H9 (cell line): ENCODE measurements around the gene HOXD11. TPM values are rescaled to one million over a fixed set of nuclear protein-coding genes. Genes with fewer than 3 reads are reported as not detected.

Experiments
- DNase-seq: peaks from one replicate; pipeline ENCODE4 v3.0.0-alpha.2; 2017
- H2AFZ ChIP-seq: one replicate; pipeline ENCODE4 v1.6.1; 2013; ENCODE audit warnings: mild to moderate bottlenecking, low read length, control low read depth, moderate library complexity
- H2AK5ac ChIP-seq: 2 replicates; pipeline ENCODE4 v1.6.1; 2013; ENCODE audit warnings: low read length, control low read depth, mixed read lengths; ENCODE audit not compliant: insufficient read length
- H2BK120ac ChIP-seq: one replicate; pipeline ENCODE4 v1.6.1; 2013; ENCODE audit warnings: low read depth, mild to moderate bottlenecking, low read length, control low read depth, inconsistent platforms; ENCODE audit not compliant: poor library complexity, severe bottlenecking
- H2BK12ac ChIP-seq: 2 replicates; pipeline ENCODE4 v1.6.1; 2013; ENCODE audit warnings: low read length, control low read depth, mixed read lengths, low read depth; ENCODE audit not compliant: insufficient read length
- H2BK15ac ChIP-seq: 2 replicates; pipeline ENCODE4 v1.6.1; 2013; ENCODE audit warnings: low read depth, low read length, control low read depth
- H2BK20ac ChIP-seq: one replicate; pipeline ENCODE4 v1.6.1; 2013; ENCODE audit warnings: low read depth, mild to moderate bottlenecking, low read length, control low read depth, inconsistent platforms; ENCODE audit not compliant: poor library complexity, severe bottlenecking
- H2BK5ac ChIP-seq: 2 replicates; pipeline ENCODE4 v1.6.1; 2013; ENCODE audit warnings: low read length, control low read depth, mixed read lengths; ENCODE audit not compliant: insufficient read length
- H3K14ac ChIP-seq: 2 replicates; pipeline ENCODE4 v1.6.1; 2013; ENCODE audit warnings: low read length, control low read depth; ENCODE audit not compliant: insufficient read depth
- H3K18ac ChIP-seq: 2 replicates; pipeline ENCODE4 v1.6.1; 2013; ENCODE audit warnings: low read depth, mild to moderate bottlenecking, mixed read lengths, low read length, control low read depth; ENCODE audit not compliant: insufficient read length
- H3K23ac ChIP-seq: 2 replicates; pipeline ENCODE4 v1.6.1; 2013; ENCODE audit warnings: low read length, control low read depth, mixed read lengths, low read depth; ENCODE audit not compliant: insufficient read length
- H3K23me2 ChIP-seq: 2 replicates; pipeline ENCODE4 v1.6.1; 2013; ENCODE audit warnings: low read depth, mild to moderate bottlenecking, mixed read lengths, low read length, control low read depth; ENCODE audit not compliant: insufficient read length, poor library complexity, severe bottlenecking
- H3K27ac ChIP-seq: 2 replicates; pipeline ENCODE4 v1.5.1; 2013; ENCODE audit warnings: low read length, control low read depth, mixed read lengths, low read depth; ENCODE audit not compliant: insufficient read length
- H3K27me3 ChIP-seq: 2 replicates; pipeline ENCODE4 v1.6.1; 2013; ENCODE audit warnings: low read length, control low read depth, inconsistent platforms; ENCODE audit not compliant: insufficient read depth
- H3K4ac ChIP-seq: 2 replicates; pipeline ENCODE4 v1.6.1; 2013; ENCODE audit warnings: low read depth, mild to moderate bottlenecking, control low read depth, inconsistent platforms, low read length, moderate library complexity
- H3K4me1 ChIP-seq: 2 replicates; pipeline ENCODE4 v1.6.1; 2013; ENCODE audit warnings: low read length, control low read depth, inconsistent platforms; ENCODE audit not compliant: insufficient read depth
- H3K4me2 ChIP-seq: 2 replicates; pipeline ENCODE4 v1.6.1; 2013; ENCODE audit warnings: low read length, control low read depth, mixed read lengths; ENCODE audit not compliant: insufficient read length, insufficient read depth
- H3K56ac ChIP-seq: 2 replicates; pipeline ENCODE4 v1.6.1; 2013; ENCODE audit warnings: low read depth, mild to moderate bottlenecking, mixed read lengths, low read length, control low read depth; ENCODE audit not compliant: insufficient read length
- H3K79me1 ChIP-seq: 2 replicates; pipeline ENCODE4 v1.6.1; 2013; ENCODE audit warnings: low read depth, mild to moderate bottlenecking, moderate library complexity, low read length, control low read depth, inconsistent platforms; ENCODE audit not compliant: insufficient read depth, poor library complexity, severe bottlenecking
- H3K79me2 ChIP-seq: 2 replicates; pipeline ENCODE4 v1.6.1; 2013; ENCODE audit warnings: low read length, control low read depth, inconsistent platforms; ENCODE audit not compliant: insufficient read depth
- H3K9ac ChIP-seq: 2 replicates; pipeline ENCODE4 v1.6.1; 2013; ENCODE audit warnings: low read length, control low read depth, mixed read lengths; ENCODE audit not compliant: insufficient read length; ENCODE audit errors: extremely low read depth
- H3K9me3 ChIP-seq: one replicate; pipeline ENCODE4 v1.6.1; 2013; ENCODE audit warnings: low read depth, low read length, inconsistent platforms; ENCODE audit not compliant: control insufficient read depth
- H3T11ph ChIP-seq: one replicate; pipeline ENCODE4 v1.6.1; 2013; ENCODE audit warnings: mild to moderate bottlenecking, low read length, control low read depth, inconsistent platforms
- H4K20me1 ChIP-seq: one replicate; pipeline ENCODE4 v1.6.1; 2013; ENCODE audit not compliant: control insufficient read depth, insufficient read length, insufficient read depth
- H4K5ac ChIP-seq: 2 replicates; pipeline ENCODE4 v1.6.1; 2013; ENCODE audit warnings: low read depth, mild to moderate bottlenecking, mixed read lengths, low read length, control low read depth; ENCODE audit not compliant: insufficient read length
- H4K8ac ChIP-seq: replicated peaks from 2 replicates; pipeline ENCODE4 v1.6.1; 2013; ENCODE audit warnings: low read length, control low read depth, mixed read lengths, low read depth; ENCODE audit not compliant: insufficient read length
- H4K91ac ChIP-seq: 2 replicates; pipeline ENCODE4 v1.6.1; 2013; ENCODE audit warnings: low read depth, mild to moderate bottlenecking, moderate library complexity, mixed read lengths, low read length, control low read depth; ENCODE audit not compliant: insufficient read length
- H3K27ac Mint-ChIP-seq, 3 experiments: 2 replicates in 2 of 3; 3 replicates in 1 of 3; pipeline ENCODE4 v1.8.0; 2020 to 2021; ENCODE audit warnings: mixed read lengths in 3 of 3, mild to moderate bottlenecking in 1 of 3, moderate library complexity in 1 of 3
- H3K27me3 Mint-ChIP-seq: 2 replicates; pipeline ENCODE4 v1.8.0; 2021; ENCODE audit warnings: low read depth, mild to moderate bottlenecking, moderate library complexity, mixed read lengths
- H3K36me3 Mint-ChIP-seq, 3 experiments: 2 replicates in 2 of 3; 3 replicates in 1 of 3; pipeline ENCODE4 v1.8.0; 2020 to 2021; ENCODE audit warnings: low read depth in 3 of 3, mixed read lengths in 3 of 3; ENCODE audit not compliant: insufficient read depth in 1 of 3
- H3K4me1 Mint-ChIP-seq, 2 experiments: 2 replicates each; pipeline ENCODE4 v1.8.0; 2020; ENCODE audit warnings: mixed read lengths in 2 of 2
- H3K4me3 Mint-ChIP-seq, 2 experiments: 2 replicates in 1 of 2; 3 replicates in 1 of 2; pipeline ENCODE4 v1.8.0; 2020 to 2021; ENCODE audit warnings: mild to moderate bottlenecking in 2 of 2, mixed read lengths in 2 of 2, moderate library complexity in 1 of 2
- H3K9me3 Mint-ChIP-seq, 2 experiments: 2 replicates in 1 of 2; 3 replicates in 1 of 2; pipeline ENCODE4 v1.8.0; 2020; ENCODE audit warnings: mild to moderate bottlenecking in 2 of 2, mixed read lengths in 2 of 2, moderate library complexity in 1 of 2
- CTCF ChIP-seq: fragments of 200-600 bp; sonication (generic); conservative IDR thresholded peaks from 3 replicates; pipeline ENCODE4 v1.8.0; 2021; ENCODE audit warnings: antibody characterized with exemption, mild to moderate bottlenecking
- WGBS: extraction: QIAGEN DNeasy Blood & Tissue Kit; methylation state at CpG from one replicate; pipeline ENCODE4 v1.1.7; 2013; ENCODE audit warnings: missing lambda C conversion rate, low lambda C conversion rate, mixed read lengths; ENCODE audit not compliant: insufficient read length; ENCODE audit errors: extremely low coverage; 5-methylcytosine and 5-hydroxymethylcytosine counted together
- total RNA-seq: library from RNA; stranded (reverse); gene quantifications from 2 replicates; pipeline ENCODE4 v1.2.1, GENCODE V29; 2021

Gene HOXD11
- total RNA-seq, 1 experiment from 2014 or later = not detected

DNA sequence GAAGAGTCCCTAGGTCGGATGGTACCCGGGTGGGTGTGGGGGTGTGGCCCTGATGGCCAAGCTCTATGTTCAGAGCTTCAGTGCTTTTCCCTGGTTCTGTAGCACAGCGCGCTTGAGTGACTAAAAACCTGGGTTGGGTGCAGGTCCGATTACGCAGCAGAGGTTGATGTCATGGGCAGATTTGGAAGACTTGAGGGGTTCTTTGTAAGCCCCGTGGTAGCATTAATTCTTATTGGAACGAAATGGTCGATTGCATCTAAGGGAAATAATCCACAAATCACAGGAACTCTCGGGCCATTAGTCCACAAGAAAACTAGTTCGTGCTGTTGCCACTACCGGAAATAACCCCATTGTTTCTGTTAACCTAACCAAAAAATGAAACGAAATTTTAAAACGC lies 31.4 kb downstream of the HOXD11 start:
- H3K79me1 ChIP-seq = no peaks in the 10 kb centered on the region
- H3K4me2 ChIP-seq = no peak overlapping the region
- no peak overlapping the region for H3K18ac ChIP-seq
- Mint-ChIP-seq H3K36me3 (no peaks in the 10 kb centered on the region), H3K27ac (no peak overlapping the region), H3K27me3 (peaks cover 98% of the 10 kb centered on the region), H3K9me3 (peaks cover 0 to 4% of the 10 kb centered on the region in 2 experiments; a peak in 4 of 5 replicates), H3K4me3 (no peak overlapping the region), H3K4me1 (peaks cover 2 to 11% of the 10 kb centered on the region in 2 experiments; a peak in 3 of 4 replicates)
- peaks cover 8% of the 10 kb centered on the region for H3K23me2 ChIP-seq
- H3K4ac ChIP-seq = no peak overlapping the region
- H2AFZ ChIP-seq = no peak overlapping the region
- H3K27ac ChIP-seq = no peak overlapping the region
- H3K79me2 ChIP-seq = no peaks in the 10 kb centered on the region
- no peak for TF ChIP-seq CTCF
- DNase-seq = peak; percentile 11
- no peak overlapping the region for H2BK5ac ChIP-seq
- H2AK5ac ChIP-seq = no peak overlapping the region
- H3K27me3 ChIP-seq = peaks cover 89% of the 10 kb centered on the region
- no peak overlapping the region for H3T11ph ChIP-seq
- H4K8ac ChIP-seq = no peak overlapping the region
- no peak overlapping the region for H3K23ac ChIP-seq
- H3K9ac ChIP-seq = no peak overlapping the region
- no peak overlapping the region for H3K14ac ChIP-seq
- no peak overlapping the region for H2BK120ac ChIP-seq
- H3K9me3 ChIP-seq = no peaks in the 10 kb centered on the region
- H2BK12ac ChIP-seq = no peak overlapping the region
- H2BK15ac ChIP-seq = no peak overlapping the region
- H4K20me1 ChIP-seq = no peaks in the 10 kb centered on the region
- no peak overlapping the region for H4K5ac ChIP-seq
- H4K91ac ChIP-seq = no peak overlapping the region
- no CpG with 5 or more reads among the region's 14 CpGs for WGBS
- no peak overlapping the region for H3K56ac ChIP-seq
- no peak overlapping the region for H2BK20ac ChIP-seq
- H3K4me1 ChIP-seq = no peaks in the 10 kb centered on the region; the same call in 1 of the 2 replicates
